Limb (tissue), 2 donors: ENCODE data around the gene MYBPC1.

ENCODE experiments used
- DNase-seq, 2 donors: peaks; one replicate each; pipeline ENCODE4 v3.0.0-alpha.2; 2016; ENCODE audit errors: extremely low spot score in 2 of 2

The MYBPC1 gene

DNA sequence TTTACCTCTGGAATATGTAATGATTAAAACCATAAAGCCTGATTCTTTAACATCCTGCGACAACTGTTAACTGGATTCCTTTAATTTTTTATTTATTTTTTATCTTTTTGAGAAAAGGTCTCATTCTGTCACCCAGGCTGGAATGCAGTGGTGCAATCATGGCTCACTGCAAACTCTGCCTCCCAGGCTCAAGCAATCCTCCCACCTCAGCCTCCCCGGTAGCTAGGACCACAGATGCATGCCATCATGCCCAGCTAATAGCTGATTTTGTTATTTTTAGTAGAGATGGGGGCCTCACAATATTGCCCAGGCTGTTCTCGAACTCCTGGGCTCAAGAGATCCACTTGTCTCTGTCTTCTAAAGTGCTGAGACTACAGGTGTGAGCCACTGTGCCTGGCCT is 3.7 kb downstream of the MYBPC1 start:
- DNase-seq, result no peak

DNA sequence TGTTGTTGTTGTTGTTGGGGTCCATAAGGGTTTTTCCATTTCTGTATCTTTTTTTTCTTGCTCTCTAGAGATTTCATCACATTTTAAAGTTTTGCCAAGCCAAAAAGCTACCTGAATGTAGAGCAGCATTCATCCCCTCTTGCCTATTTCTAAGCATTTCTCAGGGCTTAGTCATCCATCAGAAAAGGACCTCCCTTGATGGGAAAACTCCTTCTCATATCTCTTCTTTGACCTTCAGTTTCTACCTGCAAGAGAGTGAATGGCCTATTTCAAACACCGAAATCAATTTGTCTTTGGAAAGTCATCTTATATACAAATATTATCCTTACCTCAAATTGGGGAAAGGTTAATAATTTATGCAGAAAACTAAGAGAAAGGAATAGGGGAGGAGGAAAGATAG is 4.5 kb downstream of the MYBPC1 start:
- DNase-seq, result no peak

DNA sequence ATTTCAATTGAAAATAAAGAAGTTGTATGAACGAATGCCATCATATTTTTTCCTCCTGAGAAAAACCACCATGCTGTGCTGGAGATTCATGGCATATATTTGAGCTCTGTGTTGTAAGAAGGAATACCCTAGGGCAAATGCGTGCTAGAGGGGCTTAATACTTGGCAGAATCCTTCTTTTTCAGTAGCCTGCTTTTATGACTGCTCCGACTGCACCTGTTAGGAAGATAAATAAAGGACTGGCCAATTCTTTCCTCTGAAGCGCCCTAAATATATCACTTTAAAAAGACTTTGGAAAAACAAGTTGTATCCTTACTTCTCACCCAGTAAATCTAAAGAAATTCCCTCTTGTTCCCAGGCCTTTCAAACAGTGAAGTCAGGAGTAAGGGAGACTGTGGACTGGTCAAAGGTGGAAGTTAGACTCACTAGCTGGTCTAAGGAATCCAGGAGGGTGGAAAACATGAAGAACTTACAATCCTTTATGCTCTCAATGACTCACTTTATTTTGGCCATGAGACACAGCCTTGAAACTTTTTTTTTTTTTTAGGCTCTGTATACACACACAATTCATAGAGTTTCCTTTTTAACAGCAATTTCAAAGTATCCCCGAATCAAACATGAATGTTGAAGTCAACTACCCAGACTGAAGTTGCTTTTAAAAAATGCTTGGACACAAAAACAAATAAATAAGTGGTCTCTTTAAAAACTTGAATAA is 5.2 kb downstream of the MYBPC1 start:
- DNase-seq, result no peak

DNA sequence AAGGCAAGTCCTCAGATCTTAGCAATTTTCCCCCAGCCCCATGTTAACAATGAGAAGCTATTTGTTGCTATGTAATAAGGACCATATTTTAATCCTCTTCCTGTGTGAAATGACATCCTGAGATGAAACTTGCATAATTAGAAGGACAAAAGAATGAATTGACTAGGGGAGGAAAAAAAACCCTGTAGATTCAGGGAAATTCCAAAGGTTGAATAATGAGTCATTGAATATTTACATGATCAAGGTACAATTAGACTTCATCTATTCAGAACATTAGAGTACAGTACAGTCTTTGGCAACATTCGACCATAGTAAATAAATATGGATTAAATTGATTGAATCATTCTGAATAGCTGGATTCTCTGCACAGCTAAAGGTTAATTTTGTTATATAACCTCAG is 9.4 kb downstream of the MYBPC1 start:
- no peak for DNase-seq

DNA sequence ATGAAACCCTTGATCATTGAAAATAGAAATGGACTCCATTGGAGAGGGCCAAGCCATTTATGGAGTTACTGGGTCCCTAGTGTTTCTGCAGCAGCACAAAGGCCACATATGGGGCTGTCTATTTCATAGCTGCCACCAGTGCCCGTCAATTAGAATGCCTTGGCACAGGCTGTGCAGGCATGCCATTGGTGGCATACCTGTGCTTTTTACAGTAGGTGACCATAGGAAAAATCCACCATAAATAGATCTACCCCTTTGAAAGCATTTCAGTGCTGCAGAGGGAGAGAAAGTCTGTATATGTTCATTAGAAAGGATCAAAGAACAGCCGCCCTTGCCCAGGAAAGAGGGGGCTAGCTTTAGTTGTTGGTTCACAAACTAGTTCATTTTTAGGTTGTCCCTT is 13.1 kb downstream of the MYBPC1 start:
- no peak for DNase-seq

DNA sequence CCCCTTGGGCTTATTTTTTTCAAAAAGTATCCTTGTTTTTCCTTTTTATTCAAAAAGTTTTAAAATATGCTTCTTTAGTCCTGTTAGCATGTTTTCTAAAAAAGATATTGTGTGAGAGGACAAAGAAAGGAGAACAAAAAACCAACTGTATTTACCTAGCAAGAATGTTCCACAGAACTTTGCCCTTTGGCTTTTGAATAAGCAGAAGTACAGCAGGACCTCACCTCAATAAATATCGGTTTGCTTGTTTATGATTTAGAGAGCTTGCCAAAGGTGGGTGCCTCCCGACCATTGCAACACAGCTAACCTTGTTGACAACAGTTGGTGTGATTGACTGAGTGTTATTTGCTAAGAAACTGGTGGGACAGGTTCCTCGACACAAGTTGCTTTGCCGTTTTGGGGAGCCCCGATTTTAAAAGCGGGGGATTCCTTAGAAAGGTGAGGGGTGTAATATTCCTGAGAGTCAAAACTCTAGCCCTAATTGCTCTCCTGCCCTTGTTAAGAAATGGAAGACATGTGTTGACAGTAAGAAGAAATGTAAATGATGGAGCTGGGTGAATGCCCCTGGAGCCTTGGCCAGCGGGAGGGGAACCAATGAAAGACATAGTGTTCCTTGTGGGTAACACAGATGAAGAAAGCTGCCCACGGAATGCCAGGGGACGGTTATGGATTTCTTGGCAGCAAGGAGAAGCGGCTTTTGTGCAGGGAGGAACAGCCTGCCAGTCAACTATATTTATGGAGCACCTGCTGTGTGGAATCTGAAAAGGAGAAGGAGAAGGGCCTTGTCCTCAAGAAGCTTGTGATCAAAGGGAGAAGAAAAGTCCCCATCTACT is 13.7 kb downstream of the MYBPC1 start:
- DNase-seq, result no peak

DNA sequence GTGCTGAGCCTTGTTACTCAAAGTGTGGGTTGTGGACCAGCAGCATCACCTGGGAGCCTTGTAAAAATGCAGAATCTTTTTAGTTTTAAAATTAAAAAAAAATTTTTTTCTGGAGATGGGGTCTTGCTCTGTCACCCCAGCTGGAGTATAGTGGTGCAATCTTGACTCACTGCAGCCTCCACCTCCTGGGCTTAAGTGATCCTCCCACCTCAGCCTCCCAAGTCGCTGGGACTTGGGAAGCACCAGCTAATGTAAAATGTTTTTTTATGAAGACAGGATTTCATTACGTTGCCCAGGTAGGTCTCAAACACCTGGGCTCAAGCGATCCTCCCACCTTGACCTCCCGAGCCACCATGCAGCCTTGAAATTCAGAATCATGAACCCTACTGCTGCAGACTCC is 14.4 kb downstream of the MYBPC1 start:
- DNase-seq, result no peak

DNA sequence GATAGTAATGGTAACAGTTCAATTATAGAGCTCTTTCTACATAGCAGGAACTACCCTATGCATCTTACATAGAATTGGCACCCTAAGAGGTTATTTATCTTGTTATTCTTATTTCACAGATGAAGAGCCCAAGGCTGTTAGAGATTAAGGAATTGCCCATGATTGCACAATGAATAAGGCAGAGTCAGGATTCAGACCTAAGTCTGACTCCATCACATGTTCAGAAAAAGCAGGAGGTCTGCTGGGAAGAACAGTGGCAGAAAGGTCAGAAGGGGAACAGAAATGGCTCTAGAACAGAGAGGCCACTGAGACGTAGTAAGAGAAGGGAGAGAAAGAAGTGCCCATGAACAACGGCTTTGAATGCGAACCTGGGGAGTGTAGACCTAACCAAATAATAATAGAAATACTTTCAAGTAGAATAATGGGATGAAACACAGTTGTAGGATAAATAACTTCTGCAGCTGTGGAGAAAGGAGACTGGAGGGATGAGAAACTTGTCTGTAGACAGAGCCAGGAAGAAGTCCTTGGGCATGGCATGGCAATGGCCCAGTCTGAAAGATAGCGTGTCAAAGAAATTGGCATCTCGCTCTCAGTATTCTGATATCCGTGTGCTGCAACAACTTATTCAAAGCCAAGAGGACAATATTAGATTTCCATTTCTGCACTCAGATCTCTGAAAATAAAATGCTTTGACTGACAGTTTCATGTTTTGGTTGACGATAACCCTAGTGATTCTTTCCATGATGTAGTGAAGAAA is 17.6 kb downstream of the MYBPC1 start:
- DNase-seq, result no peak

DNA sequence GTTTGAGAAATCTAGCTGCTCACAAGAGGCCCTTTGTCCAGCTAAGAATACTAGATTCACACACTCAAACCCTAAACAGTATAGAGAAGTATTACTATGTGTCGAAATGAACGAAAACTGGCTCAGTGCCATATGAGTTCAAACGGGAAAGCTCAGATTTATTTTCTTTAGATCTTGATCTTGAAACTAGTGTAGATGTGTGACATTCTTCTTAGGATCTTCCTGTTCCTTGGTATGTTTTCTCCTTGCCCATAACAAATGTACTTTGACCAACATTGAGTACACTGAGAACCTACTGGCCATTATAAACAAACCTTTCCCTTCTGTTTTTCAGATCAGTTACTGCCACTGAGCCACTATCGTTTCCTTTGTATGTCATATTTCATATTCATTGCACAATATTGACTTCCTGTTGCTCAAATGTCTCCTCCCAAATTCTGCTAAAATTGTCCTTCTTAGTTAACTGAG is 21.3 kb downstream of the MYBPC1 start:
- DNase-seq, result no peak

DNA sequence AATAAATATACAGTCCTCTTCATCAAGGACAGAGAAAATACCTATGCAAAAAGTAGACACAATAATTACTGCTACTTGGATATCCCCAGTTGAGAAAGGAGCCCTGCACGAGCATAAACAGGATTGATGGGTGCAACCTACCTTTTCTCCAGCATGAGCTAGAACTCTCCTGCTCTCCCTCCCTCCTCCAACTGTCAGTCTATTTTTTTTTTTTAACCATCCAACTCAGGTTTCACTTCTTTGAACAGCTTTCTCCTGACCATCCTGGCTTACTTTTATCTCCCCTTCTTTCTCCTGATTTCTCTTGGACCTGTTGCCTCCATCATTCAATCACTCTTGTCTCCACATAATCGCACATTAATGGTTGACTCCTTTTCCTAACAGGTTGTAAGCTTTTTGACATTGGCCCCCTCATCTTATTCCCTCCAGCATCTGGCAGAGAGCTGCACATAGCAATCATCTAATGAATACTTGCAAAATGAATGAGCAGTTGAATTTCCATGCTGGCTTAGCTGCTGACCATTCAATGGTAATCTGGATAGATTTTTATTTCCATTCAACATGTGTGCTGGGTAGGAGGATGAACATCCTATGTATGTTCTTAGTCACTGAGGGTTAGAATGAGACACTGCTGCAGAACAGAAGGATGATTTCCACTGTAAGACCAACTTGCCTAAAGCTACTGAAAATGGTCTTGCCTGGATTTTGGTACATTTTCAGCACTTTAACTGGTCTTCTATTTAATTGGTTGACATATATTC is 24.4 kb downstream of the MYBPC1 start:
- DNase-seq, result no peak

DNA sequence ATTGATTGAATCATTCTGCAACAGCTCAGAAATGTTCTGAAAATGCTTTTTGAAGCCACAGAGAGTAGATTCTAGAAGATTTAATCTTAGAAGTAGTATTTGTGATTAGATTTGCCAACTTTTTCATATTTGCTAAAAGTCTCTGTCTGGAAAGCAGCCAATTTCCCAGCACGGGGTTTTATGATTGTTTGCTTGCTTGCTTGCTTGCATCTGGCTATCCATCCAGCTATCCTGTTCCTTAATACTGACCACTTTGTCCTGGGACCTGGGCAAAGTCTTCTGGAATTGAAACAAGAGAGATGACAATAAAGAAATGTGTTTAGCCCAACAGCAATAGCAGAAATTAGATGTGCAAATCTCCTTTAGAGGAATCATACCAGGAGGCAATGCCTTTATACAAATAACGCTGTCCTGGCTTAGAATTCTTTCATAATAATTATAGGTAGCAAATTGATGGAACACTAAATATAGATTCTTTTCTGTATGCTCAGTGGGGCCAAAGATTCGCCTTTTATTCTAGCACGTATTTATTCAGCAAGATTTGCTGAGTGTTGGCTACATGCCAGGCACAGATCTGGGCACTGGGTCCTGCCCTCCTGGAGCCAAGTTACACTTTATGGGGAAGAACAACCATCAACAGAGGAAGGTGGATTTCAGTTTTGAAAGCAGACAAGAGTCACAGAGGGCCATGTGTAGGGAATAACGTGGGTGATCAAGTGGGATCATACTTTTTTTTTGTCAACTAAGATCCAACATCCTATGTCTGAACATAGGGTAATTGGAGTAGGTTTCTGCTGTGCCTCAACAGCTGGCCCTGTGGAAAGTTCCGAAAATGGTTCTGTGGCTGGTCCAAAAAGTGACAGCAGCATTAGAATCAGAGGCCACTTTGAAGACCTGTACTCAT is 25.3 kb downstream of the MYBPC1 start:
- no peak for DNase-seq

DNA sequence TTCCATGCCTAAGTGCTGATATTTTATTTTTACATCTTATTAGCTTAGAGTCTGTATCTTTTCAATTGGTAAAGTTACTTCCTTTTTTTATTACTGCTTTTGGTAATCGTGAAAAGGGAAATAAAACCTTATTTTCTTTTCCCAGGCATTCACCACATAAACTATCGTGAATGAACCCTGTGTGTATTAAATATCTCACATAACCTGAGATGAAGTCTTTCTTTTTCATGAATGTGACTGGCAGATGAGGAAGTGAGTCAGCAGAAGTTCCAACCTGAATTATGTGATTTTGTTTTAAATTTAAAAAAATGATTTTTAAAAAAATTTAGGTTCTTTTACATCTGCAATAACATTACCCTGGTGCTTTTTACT is 26.0 kb downstream of the MYBPC1 start:
- no peak for DNase-seq

DNA sequence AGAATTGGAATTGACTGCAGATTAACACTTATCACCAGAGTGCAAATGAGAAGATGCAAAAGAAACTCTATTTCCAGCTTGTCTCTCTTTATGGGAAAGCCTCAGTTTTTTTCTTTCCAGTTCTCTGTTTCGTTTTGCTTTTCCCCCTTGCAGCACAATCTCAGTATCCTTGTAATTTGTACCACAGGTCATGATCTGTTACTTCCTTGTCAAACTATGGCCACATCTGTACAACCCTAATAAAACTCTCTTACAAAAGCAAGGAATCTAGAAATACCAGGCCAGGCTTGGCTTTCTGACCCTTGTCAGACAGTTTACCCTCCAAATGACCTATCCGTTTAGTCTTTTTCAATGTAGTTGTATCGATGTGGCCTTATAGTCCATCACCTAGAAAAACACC is 33.9 kb downstream of the MYBPC1 start:
- no peak for DNase-seq

DNA sequence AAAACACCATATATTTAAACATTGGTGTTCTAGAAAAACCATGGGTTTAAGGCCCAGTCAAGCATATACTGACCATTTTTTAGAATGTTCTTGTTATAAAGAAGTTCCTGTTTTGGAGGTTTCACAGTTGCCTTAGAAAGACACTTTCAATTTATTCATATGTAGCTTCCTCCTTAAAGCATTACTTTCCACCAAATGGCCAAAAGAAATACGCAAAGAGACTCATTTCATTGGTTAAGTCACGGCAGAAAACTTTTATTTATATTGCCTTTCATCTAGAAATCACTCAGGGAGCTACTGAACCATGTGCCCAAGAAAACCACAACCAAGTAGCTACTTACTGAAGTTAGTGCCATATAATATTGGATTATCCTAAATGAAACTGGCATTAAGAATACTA is 40.0 kb downstream of the MYBPC1 start:
- no peak for DNase-seq

DNA sequence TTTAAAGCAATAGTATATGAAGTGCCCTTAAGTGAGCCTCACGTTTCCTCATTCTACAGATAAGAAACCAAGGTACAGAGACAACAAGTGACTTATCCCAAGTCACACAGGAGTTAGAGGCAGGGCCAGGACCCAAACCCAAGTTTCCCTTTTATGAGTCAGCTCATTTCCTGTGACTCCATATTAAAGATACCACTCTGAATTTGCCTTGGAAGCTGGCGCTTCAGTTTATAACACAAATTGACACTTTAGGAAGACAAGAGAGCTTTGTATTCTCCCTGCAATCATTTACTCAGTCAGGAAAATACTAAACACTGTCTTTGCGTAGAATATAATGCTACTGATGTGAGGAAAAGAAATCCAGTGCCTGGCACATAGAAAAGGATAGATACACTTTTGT is 43.2 kb downstream of the MYBPC1 start:
- no peak for DNase-seq

DNA sequence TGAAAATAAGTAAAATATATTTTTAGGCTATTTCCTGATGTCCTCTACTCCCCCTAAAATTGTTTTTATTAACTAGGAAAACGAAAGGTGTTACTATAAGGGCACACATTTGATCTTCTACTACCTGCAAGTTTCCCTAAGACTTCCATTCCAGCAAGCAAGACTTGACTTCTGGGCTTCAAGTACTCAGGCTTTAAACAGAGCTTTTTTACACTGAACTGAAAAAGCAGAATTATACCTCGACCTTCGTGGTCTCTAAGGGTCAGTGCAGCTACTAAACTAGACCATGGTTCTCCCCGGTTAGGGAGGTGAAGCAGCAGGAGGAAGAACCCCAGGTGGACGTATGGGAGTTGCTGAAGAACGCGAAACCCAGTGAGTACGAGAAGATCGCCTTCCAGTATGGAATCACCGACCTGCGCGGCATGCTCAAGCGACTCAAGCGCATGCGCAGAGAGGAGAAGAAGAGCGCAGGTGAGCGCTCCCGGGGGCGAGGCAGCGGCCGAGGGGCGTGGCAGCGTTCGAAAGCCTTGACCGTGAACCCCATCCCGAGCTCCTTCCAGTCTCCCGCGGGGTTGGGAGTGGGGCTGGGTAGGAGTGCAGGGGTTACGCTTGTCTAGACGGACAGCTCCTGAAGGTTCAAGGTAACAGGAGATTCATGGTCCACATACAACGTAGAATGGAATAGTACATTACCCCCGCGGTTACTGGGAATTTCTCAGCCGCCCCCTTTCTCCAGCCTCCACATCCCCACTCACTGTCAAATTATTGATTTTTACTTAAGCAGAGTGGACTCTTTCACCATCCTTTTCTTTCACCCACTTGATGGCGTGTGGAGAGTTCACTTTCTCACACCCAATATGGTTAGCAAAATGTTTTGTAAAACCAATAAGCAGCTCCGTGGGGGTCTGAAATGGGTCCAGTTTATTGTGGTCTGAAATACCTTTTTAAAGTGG is 47.6 kb downstream of the MYBPC1 start:
- DNase-seq, result peak in 1 of 2 donors; percentile 49

DNA sequence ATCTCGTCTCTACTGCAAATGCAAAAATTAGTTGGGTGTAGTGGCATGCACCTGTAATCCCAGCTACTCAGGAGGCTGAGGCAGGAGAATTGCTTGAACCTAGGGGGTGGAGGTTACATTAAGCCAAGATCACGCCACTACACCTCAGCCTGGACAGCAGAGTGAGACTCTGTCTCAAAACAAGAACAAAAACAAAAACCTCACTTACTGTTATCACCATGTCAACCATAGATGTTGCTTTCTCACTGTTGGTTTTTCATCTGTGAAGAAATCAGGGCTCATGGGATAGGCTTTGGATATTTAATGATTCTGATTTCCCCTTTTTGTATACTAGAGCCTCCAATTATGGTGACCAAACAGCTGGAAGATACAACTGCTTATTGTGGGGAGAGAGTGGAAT is 52.9 kb downstream of the MYBPC1 start:
- DNase-seq, result no peak

DNA sequence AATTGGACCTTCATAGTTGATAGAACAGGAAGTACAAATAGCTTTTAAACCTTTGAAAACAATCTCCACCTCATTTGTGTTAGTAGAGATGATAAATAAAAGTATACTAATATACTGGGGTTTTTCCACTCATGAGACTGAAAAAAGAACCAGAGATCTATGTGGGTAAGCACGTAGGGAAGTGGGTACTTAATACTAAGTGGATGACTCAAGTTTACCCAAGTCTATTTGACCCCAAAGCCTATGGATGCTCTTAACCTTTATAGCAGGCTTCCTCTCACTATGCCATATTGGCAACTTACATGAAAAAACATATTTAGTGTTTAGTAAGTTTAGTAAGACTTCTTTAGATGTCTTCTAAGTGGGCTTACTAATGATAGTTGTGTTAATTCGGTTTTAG is 53.4 kb downstream of the MYBPC1 start:
- DNase-seq, result no peak

DNA sequence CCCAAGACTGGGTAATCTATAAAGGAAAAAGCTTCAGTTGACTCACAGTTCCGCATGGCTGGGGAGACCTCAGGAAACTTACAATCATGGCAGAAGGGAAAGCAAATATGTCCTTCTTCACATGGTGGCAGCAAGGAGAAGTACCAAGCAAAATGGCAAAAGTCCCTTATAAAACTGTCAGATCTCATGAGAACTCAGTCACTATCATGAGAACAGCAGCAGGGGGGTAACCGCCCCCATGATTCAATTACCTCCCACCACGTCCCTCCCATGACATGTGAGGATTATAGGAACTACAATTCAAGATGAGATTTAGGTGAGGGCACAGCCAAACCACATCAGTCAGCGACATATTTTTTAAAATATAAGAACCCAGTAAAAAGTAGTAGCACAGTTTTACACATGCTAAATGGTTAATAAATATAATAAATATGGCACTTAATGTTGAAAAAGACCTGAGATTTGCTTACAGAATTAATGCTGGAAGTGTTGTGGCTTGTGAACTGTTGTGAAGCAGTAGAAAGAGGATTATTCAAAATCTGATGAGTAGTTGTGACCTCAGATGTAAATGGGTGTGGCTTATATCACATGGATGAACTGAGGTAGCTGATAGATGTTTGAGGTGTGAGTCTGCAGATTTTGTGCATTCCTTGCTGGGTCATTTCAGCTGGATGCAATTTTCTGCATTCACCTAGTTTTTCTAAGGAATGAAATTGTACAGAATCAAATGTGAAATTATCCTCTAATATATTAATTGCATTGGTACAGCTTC is 55.8 kb downstream of the MYBPC1 start:
- no peak for DNase-seq
